ENCODE data around the gene GPR156.
"Not testable (repeated sequence)": the region's sequence is repeated elsewhere in the genome, so short reads cannot be mapped to it uniquely, and the experiment has no call there.

GPR156 gene

DNA sequence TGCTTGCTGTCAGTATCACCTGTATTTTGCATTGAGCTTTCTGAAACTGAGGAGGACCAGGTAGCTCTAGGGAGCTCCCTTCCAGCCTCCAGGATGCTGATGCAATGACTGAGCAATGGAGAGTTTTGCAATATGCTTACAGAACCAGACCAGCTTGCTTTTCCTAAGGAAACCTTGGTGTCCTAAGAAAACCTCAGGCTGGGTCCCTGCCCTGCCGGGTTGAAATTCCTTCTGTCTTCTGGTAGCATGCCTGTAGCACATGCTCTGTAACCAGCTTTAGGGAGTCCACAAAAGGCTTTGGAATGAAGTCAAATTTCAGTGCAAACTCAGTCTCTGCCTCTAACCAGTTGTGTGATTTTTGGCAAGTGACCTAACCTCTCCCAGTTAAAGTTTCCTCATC is 125.0 kb downstream of the GPR156 start:
- DNase-seq (ENCODE audit: low read depth): peak; percentile 99

DNA sequence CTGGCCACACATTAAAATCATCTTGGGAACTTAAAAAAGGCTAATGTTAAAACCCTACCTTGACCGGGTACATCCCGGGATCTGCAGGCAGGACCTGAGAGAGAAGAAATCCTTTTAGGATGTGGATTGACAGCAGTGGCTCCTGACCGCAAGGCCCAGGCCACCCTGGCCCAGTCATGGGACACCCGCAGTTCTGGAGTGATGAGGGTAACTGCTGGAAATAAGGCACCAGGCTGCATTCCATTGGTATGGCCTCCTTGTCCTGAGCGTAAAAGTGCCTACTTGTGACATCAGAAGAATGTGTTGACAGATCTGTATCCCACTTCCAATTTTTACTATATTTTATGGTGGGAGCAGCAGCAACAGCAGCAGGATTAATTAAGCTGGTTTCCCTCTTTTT is 127.3 kb downstream of the GPR156 start:
- no peak for DNase-seq (ENCODE audit: low read depth)
- TF ChIP-seq, protein P1, sequence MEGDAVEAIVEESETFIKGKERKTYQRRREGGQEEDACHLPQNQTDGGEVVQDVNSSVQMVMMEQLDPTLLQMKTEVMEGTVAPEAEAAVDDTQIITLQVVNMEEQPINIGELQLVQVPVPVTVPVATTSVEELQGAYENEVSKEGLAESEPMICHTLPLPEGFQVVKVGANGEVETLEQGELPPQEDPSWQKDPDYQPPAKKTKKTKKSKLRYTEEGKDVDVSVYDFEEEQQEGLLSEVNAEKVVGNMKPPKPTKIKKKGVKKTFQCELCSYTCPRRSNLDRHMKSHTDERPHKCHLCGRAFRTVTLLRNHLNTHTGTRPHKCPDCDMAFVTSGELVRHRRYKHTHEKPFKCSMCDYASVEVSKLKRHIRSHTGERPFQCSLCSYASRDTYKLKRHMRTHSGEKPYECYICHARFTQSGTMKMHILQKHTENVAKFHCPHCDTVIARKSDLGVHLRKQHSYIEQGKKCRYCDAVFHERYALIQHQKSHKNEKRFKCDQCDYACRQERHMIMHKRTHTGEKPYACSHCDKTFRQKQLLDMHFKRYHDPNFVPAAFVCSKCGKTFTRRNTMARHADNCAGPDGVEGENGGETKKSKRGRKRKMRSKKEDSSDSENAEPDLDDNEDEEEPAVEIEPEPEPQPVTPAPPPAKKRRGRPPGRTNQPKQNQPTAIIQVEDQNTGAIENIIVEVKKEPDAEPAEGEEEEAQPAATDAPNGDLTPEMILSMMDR (conservative IDR thresholded peaks at IDR 0.05; ENCODE audit: control insufficient read depth, insufficient read depth, low read depth, low read length): no peak
- no peak overlapping the region for H3K4me3 ChIP-seq (ENCODE audit: control insufficient read depth, low read depth, low read length)

More for the DNA sequence above, 125.0 kb downstream of the GPR156 start:
- TF ChIP-seq, protein P1 (conservative IDR thresholded peaks at IDR 0.05; ENCODE audit: control insufficient read depth, insufficient read depth, low read depth, low read length): no peak
- H3K4me3 ChIP-seq (ENCODE audit: control insufficient read depth, low read depth, low read length): no peak overlapping the region

DNA sequence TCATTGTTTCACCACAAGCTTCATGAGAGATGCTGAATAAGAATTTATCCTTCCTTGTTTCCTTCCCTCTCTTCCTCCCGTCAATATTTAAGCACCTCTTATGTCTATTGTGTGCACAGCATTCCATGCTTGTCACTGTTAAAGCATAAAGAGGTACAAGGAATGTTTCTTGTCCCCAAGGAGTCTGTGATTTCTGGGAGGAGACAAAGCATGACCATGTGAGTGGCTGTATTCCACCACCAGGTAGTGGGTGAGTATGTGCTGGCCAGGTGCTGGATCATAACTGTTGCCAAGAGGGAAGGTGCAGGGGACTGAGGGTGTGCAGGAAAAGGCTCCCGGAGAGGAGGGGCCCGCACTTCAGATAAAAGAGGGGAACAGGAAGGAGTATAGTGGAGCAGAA is 127.9 kb downstream of the GPR156 start:
- TF ChIP-seq, protein P1 (conservative IDR thresholded peaks at IDR 0.05; ENCODE audit: control insufficient read depth, insufficient read depth, low read depth, low read length): no peak
- no peak overlapping the region for H3K4me3 ChIP-seq (ENCODE audit: control insufficient read depth, low read depth, low read length)
- no peak for DNase-seq (ENCODE audit: low read depth)

DNA sequence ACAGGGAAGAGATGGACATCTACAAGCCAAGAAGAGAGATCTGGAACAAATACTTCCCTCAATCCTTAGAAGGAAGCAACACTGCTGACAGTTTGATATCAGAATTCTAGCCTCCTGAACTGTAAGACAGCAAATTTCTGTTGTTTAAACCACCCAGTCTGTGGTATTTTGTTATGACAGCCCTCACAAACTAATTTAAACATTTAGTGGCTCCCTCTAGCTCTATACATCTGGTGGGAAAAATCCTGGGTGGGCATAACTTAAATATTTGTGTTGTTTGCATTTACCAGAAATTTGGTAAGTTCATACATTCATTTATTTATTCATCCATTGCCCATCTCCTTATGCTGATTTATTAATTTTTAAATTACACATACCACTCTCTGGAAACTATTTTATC is 128.3 kb downstream of the GPR156 start:
- H3K4me3 ChIP-seq (ENCODE audit: control insufficient read depth, low read depth, low read length): no peak overlapping the region
- TF ChIP-seq, protein P1 (conservative IDR thresholded peaks at IDR 0.05; ENCODE audit: control insufficient read depth, insufficient read depth, low read depth, low read length): no peak
- no peak for DNase-seq (ENCODE audit: low read depth)

DNA sequence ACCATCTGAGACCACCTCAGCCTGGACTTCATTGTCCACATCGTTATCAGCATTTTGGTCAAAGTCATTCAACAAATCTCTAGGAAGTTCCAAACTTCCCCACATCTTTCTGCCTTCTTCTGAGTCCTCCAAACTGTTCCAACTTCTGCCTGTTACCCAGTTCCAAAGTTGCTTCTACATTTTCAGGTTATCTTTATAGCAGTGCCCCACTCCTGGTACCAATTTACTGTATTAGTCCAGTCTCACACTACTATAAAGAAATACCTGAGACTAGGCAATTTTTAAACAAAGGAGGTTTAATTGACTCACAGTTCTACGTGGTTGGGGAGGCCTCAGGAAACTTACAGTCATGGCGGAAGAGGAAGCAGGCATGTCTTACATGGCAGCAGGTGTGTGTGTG is 129.3 kb downstream of the GPR156 start:
- not testable (repeated sequence) for H3K4me3 ChIP-seq (ENCODE audit: control insufficient read depth, low read depth, low read length); DNase-seq (ENCODE audit: low read depth)

DNA sequence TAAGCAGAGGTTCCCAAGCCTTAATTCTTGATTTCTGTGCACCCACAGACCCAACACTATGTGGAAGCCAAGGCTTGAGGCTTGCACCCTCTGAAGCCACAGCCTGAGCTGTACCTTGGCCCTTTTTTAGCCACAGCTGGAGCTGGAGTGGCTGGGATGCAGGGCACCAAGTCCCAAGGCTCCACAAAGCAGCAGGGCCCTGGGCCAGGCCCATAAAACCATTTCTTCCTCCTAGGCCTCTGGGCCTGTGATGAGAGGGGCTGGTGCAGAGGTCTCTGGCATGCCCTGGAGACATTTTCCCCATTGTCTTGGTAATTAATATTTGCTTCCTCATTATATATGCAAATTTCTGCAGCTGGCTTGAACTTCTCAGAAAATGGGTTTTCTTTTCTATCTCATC is 129.9 kb downstream of the GPR156 start:
- H3K4me3 ChIP-seq (ENCODE audit: control insufficient read depth, low read depth, low read length): no peak overlapping the region
- TF ChIP-seq, protein P1 (conservative IDR thresholded peaks at IDR 0.05; ENCODE audit: control insufficient read depth, insufficient read depth, low read depth, low read length): no peak
- no peak for DNase-seq (ENCODE audit: low read depth)

DNA sequence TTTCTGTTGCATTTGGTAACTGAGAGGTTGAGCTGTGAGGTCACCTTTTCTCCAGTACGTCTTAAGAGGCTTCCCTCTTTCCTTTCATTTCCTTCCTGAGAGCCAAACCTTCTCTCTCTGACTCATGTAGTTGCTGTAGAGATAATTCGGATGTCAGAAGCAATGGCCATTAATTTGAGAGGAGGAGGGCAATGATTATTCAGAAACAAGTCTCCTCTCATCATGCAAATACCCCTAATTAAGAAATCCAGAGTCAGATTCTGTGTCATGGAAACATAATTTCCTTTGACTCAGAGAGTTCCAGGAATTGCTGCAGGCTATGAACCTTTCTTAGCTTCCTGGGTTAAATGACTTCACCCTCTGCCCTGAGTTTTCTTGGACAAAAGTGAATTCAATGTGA is 131.7 kb downstream of the GPR156 start:
- no peak overlapping the region for H3K4me3 ChIP-seq (ENCODE audit: control insufficient read depth, low read depth, low read length)
- DNase-seq (ENCODE audit: low read depth): peak; percentile 89
- TF ChIP-seq, protein P1 (conservative IDR thresholded peaks at IDR 0.05; ENCODE audit: control insufficient read depth, insufficient read depth, low read depth, low read length): no peak
